NCI-H1436 treated with DMSO at 0.1 percent for 48 hours (cell line): ENCODE data around the gene CD177.
"Not testable (repeated sequence)": the region's sequence is repeated elsewhere in the genome, so short reads cannot be mapped to it uniquely, and the experiment has no call there.

Experiments used
- DNase-seq: peaks from one replicate; lab custom pipeline; 2025; lab: John Stamatoyannopoulos, UW

The CD177 gene

DNA sequence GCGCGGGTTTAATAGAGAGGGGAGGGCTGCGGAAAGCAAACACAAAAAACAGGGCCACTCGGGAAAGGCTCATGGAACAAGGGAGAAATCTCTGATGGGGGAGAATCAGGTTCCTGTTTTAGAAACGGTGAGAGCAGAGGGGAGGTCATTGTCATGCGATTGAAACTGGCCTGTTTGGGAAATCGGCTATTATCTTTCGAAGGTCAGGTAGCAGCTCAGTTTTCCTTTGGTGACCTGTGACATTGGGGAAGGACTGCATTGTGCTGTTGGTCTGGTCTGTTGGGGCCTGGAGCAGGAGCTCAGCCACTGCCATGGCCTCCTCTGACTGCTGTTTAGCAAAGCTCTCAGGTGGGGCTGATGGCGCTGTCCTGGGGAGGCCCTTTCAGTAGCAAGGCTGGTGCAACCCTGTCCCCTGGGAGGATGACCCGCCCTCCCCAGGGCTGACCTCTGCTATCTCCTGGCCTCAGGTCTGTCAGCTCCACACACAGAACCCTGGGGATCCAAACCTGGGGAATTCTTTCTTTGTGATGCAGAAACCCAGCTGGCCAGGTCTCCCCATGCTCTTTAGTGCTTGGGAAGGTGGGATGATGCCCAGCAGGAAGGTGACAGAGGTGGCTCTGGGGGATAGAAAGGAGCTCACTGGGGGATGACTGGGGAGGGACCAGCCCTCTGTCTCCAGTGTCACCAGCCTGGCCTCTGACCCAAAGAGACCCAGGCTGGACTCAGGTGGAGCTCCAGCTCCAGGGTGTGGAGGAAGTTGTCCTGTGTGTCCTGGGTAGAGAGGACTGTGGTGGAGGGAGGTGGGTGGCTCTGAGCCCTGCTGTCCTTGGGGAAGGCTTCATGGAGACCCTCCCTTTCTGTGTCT, 21.2 kb upstream of the CD177 start:
- DNase-seq: no peak

DNA sequence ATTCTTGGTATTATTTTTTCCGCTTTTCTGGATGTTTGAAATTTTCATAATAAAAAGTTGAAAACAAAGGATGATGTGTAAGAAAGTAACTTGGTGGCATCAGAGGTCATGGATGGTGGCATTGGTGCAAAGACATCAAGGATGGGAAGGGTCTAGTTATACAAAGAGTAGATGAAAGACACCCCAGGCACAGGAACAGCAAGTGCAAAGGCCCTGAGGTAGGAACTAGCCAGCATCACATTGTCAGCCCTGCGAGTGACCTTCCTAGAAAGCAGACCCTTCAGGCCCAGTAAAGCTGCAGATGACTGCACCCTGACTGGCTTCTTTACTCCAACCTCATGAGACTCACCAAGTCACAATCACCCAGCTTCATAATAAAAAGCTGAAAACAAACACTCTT, 17.0 kb upstream of the CD177 start:
- not testable (repeated sequence) for DNase-seq

DNA sequence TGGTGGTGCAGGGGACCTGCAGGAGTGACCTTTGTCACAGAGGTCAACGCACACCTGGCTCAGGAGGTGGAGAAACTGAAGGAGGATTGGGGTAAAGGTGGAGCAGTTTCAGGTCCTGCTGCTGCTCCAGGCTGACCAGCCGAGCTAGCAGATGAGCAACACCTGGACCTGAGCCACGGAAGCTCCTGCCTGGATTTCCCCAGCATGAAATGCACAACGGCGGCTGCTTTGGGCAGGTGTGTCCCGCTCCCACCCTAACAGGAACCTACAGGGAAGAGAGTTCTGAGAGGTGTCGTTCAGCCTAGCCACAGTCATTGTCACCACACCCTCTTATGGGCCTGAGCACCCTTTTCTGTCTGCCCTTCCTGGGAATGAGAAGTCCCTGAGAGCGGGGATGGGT, 15.7 kb upstream of the CD177 start:
- no peak for DNase-seq

DNA sequence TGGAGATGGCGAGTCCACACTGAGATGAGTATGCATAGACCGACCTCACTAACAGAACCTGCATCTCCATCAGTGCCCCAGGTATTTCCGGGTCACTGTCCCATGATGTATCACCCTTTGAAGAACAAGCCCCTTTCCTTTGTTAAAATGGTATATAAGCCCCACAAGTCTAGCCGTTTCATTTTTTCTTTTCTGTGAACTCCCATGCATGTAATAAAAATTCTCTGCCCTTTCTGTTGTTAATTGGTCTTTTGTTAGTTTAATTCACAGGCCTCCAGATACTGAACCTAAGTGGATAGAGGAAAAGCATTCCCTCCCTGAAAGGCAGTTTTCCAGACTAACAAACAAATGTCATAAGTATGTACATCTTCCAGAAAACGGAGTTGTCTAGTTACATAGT, 15.0 kb upstream of the CD177 start:
- no peak for DNase-seq

DNA sequence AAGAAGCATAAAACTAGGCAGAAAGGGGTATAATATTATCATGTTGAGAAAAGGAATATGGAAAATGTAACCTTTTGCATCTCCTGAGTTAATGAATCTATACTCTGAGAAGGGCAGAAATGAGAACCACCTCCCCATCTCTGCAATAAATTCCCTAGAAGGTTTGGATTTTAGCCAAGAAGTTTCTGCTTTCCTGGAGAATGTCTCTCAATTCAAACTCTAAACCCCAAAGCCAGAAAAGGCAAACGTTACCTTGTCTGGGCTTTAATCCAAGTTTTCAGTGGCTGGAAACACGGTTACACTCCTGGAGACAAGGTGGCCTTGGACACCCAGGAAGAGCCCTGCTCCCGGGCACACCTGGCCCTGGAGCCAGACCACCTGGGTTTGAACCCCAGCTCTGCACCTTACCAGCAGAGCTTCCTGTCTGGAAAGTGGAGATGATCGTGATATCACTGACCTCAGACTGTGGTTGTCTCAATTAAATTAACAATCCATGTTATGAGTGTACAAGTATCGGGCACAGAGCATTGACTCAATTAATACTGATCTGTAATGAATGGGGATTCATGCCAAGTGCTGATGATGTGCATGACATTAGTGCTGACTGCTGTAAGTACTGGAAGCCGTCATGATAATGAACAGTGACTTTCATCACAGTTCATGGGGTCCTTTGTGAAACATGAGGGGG, 14.1 kb upstream of the CD177 start:
- DNase-seq: not testable (repeated sequence)

DNA sequence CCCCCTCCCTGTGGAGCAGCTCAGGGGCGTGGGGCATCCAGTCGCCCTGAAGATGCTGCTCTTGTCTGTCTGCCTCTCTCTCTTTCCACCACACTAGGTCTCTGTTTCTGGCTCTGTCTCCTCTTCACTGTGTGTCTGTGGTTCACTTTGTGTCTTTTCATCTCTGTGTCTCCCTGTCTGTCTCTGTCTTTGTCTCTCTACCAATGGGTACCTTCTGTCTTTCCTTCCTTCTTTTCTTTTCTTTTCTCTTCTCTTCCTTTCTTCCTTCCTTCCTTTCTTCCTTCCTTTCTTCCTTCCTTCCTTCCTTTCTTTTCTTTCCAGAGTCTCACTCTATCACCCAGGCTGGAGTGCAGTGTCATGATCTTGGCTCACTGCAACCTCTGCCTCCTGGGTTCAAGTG, 13.4 kb upstream of the CD177 start:
- DNase-seq: not testable (repeated sequence)

DNA sequence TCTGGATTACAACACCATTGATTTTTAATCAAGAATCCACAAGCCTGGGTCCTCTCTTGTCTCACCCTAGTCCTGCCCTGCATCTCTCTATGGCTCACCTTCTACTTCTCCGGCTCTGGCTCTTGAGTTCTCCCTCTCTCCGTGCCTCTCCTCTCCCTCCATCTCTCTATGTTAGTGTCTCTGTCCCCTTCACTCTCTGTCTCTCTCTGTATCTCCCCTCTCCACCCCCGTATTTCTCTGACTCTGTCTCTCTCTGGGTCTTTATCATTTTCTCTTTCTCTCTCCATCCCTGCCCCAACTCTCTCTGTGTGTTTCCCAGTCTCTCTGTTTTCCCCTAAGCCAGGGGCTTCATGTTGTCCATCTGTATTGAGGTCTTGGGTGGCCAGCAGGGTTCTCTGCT, 12.4 kb upstream of the CD177 start:
- DNase-seq: not testable (repeated sequence)

DNA sequence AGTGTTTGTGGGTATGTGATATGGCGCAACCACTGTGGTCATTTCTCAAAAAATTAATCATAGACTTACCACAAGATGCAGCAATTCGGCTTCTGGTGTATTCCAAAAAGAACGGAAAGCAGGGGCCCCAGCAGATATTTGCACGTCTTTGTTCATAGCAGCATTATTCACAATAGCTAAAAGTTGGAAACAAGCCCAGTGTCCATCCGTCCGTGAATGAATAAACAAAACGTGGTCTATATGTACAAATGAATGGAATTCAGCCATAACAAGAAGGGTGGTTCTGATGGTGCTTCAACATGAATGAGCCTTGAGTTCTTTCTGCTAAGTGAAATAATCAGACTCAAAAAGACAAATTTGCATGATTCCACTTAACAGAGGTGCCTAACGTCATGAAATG, 11.4 kb upstream of the CD177 start:
- not testable (repeated sequence) for DNase-seq

DNA sequence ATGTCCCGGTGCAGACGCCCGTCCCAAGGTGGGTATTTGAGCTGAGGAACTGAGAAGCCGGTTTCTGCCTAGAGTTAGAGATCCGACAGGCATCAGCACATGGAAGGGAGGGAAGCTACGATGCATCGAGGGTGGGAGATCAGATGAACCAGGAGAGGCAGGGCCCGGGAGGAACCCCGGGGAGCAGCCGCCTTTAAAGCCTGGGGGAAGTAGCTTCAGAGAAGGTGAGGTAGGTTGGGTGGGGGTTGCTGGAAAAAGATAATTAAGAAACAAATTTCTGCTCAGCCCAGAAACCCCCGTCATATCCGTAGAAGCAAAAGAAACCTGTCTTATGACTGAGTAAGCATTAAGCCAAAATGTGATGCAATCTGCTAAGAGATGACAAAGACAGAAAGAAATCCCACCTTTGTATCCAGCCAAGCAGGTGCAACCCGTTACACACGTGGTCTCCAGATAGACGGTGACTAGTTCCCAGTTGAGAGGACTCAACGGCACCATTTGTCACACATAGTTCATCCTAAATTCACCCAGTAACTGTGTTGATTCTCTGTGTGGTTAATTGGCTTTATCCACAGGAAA, 9.1 kb upstream of the CD177 start:
- not testable (repeated sequence) for DNase-seq

DNA sequence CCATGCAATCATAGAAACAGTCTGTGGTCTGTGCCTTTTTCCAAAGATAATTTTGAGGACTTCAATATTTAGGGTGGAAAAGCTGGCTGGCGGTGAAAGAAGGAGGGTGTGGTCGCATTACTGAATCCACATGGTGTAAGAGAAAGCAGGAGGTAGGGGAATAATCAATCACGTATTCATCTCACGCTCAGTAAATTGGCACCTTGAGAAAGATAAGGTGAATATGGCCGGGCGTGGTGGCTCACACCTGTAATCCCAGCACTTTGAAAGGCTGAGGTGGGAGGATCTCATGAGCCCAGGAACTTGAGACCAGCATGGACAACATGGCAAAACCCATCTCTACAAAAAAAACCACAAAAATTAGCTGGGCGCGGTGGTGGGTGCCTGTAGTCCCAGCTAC, 3.7 kb upstream of the CD177 start:
- not testable (repeated sequence) for DNase-seq

DNA sequence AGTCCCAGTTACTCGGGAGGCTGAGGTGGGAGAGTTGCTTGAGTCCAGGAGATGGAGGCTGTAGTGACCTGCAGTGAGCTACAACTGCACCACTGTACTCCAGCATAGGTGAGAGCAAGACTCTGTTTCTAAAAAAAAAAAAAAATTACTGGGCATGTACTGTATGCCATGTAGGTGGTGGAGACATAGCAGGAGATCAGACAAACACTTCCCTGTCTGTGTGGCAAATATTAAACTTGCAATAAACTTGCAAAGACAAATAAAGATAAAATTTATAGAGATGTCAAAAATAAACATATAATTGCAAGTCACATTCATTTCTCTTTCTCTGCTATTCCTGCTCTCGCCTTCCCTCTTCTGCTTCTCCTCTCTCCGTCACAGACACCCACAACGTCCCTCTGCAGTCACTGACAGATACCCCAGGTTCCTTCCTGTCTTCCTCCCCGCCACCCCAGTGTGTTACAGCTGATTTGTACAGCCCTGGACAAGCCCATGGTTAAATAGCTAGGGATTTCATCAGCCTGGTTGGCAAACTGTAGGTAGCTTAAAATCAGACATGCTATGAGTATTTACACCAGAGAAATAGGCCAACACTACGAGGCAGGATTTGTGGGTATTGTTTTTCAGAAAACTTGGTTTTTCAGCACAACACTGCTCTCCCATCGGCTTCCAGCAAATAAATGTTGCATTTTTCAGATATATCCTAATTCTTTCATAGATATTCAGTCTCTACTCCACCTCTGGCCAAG, 1.3 kb upstream of the CD177 start:
- DNase-seq: no peak

DNA sequence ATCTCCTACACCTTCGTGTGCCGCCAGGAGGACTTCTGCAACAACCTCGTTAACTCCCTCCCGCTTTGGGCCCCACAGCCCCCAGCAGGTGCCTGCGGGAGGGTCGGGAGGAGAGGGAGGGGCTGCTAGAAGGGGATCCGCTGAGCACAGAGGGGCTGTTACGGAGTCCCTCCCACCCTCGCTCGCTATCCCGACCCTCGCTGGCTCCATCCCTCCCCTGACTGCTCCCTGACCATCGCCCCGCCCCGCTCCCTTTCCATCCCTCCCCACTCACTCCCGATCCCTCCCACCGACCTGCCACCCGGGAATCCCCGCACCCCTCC, 780 bp downstream of the CD177 start:
- DNase-seq: no peak

DNA sequence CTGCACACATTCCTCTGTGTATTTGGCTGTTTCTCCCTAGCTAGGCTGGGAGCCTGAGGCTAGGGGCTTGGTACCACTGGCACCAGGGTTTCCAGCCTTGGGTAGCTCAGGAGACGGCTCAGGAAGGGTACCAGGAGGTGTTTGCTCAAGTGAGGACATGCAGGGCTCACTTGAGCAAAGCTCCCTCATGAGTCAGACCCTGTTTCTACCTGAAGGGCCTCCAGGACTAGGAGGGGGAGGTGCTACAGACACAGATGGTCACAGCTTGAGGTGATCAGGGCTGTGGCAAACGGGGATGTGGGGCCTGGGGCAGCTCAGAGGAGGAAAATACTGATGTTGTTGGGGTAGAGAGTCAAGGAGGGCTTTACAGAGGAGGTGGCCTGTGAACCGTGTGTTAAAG, 3.3 kb downstream of the CD177 start:
- not testable (repeated sequence) for DNase-seq

DNA sequence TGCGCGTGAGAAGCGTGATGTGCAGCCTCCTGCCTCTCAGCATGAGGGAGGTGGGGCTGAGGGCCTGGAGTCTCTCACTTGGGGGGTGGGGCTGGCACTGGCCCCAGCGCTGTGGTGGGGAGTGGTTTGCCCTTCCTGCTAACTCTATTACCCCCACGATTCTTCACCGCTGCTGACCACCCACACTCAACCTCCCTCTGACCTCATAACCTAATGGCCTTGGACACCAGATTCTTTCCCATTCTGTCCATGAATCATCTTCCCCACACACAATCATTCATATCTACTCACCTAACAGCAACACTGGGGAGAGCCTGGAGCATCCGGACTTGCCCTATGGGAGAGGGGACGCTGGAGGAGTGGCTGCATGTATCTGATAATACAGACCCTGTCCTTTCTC, 8.7 kb downstream of the CD177 start:
- no peak for DNase-seq

DNA sequence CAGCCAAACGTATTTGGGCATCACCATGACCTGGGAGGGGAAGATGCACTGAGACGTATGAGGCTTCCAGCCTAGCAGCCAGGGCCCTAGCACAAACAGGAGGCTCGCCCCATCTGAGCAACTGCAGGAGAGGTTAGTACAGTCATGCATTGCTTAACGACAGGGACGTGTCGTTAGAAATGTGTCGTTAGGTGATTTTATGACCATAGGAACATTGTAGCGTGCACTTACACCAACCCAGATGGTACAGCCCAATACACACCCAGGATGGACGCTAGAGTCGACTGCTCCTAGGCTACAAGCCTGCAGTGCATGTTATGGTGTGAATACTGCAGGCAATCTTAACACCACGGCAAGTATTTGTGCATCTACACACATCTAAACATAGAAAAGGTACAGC, 9.3 kb downstream of the CD177 start:
- no peak for DNase-seq

DNA sequence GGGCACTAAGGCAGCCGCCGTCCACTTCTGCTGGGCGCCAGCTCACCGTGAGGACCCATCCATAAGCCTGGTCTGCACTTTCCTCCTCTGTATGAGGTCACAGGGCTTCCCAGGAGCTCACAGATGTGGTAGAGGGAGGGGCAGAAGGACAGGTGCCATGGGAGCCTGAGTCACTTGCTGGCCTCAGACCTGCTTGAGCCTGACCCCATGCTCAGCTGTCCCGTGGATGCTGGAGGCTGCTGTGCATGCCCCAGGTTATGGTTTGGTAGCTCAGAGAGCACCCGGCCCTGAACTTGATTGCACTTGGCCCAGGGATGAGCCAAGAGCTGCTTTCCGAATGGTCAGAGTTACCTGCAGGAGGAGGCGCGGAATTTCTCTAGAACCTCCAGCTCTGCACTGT, 12.2 kb downstream of the CD177 start:
- not testable (repeated sequence) for DNase-seq

DNA sequence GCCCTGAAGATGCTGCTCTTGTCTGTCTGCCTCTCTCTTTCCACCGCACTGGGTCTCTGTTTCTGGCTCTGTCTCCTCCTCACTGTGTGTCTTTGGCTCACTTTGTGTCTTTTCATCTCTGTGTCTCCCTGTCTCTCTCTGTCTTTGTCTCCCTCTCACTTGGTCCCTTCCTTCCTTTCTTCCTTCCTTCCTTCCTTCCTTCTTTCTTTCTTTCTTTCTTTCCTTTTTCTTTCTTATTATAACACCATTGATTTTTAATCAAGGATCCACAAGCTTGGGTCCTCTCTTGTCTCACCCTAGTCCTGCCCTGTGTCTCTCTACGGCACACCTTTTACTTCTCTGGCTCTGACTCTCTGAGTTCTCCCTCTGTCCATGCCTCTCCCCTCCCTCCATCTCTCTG, 14.3 kb downstream of the CD177 start:
- DNase-seq: no peak

DNA sequence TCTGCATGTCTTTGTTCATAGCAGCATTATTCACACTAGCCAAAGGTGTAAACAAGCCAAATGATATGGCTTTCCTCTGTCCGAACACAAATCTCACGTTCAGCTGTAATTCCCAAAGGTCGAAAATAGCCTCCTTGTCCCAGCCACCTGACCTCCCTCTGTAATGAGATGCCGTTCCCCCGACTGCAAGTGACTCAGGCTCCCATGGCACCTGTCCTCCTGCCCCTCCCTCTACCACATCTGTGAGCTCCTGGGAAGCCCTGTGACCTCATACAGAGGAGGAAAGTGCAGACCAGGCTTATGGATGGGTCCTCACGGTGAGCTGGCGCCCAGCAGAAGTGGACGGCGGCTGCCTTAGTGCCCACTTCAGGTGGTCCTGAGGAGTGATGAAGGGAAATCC, 15.4 kb downstream of the CD177 start:
- DNase-seq: not testable (repeated sequence)

DNA sequence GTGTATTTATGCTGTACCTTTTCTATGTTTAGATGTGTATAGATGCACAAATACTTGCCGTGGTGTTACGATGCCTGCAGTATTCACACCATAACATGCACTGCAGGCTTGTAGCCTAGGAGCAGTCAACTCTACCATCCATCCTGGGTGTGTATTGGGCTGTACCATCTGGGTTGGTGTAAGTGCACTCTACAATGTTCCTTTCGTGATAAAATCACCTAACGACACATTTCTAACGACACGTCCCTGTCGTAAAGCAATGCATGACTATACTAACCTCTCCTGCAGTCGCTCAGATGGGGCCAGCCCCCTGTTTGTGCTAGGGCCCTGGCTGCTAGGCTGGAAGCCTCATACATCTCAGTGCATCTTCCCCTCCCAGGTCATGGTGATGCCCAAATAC, 18.4 kb downstream of the CD177 start:
- no peak for DNase-seq

DNA sequence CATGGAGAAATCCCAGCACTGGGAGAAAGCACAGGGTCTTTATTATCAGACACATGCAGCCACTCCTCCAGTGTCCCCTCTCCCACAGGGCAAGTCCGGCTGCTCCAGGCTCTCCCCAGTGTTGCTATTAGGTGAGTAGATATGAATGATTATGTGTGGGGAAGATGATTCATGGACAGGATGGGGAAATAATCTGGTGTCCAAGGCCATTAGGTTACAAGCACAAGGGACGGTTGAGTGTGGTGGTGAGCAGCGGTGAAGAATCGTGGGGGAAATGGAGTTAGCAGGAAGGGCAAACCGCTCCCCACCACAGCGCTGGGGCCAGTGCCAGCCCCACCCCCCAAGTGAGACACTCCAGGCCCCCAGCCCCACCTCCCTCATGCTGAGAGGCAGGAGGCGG, 19.0 kb downstream of the CD177 start:
- no peak for DNase-seq

DNA sequence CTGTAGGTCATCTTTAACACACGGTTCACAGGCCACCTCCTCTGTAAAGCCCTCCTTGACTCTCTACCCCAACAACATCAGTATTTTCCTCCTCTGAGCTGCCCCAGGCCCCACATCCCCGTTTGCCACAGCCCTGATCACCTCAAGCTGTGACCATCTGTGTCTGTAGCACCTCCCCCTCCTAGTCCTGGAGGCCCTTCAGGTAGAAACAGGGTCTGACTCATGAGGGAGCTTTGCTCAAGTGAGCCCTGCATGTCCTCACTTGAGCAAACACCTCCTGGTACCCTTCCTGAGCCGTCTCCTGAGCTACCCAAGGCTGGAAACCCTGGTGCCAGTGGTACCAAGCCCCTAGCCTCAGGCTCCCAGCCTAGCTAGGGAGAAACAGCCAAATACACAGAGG, 24.1 kb downstream of the CD177 start:
- not testable (repeated sequence) for DNase-seq

DNA sequence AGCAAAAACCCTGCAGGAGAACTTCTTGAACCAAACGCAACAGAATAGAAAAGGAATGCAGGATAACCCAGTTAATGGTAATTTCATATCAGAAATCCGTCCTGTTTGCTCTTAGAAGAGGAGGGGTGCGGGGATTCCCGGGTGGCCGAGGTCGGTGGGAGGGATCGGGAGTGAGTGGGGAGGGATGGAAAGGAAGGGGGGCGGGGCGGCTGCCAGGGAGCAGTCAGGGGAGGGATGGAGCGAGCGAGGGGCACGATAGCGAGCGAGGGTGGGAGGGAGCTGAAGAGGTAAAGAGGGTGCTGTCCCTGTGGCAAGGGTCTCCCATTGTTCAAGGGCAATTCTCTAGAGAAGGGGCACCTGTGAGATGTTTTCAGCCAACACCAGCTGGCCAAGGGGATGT, 26.5 kb downstream of the CD177 start:
- DNase-seq: no peak
